Colonic mucosa (tissue), 4 donors: ENCODE data around the gene ZNHIT2. TPM values are rescaled to one million over a fixed set of nuclear protein-coding genes. Genes with fewer than 3 reads are reported as not detected.
A peak's percentile ranks its signal among the peaks of the same experiment; 100 is the strongest.

Source experiments
- DNase-seq: peaks from one replicate; pipeline ENCODE4 v3.0.0-alpha.2; 2020
- H3K27ac ChIP-seq: fragments of 200-600 bp; one replicate; pipeline ENCODE4 v1.8.0; 2021
- H3K27me3 ChIP-seq: fragments of 200-600 bp; one replicate; pipeline ENCODE4 v1.8.0; 2021
- H3K36me3 ChIP-seq: fragments of 200-600 bp; one replicate; pipeline ENCODE4 v1.8.0; 2021
- H3K4me1 ChIP-seq: fragments of 200-600 bp; one replicate; pipeline ENCODE4 v1.8.0; 2021; ENCODE audit warnings: mild to moderate bottlenecking
- H3K4me3 ChIP-seq: fragments of 200-600 bp; one replicate; pipeline ENCODE4 v1.8.0; 2021
- H3K9ac ChIP-seq, 2 donors: one replicate each; pipeline ENCODE4 v1.7.0; 2013; ENCODE audit warnings: control low read depth in 2 of 2, low read depth in 2 of 2, low read length in 2 of 2
- H3K9me3 ChIP-seq: fragments of 200-600 bp; one replicate; pipeline ENCODE4 v1.8.0; 2021
- intact Hi-C: fragments of 100-400 bp; cut with DNase I; formaldehyde crosslinking; loops from one replicate; pipeline ENCODE4 v1.14.1; 2022
- total RNA-seq, 2 donors: library from RNA; stranded (reverse); fragmentation: NEBNext Ultra II Directional in 1 of 2; extraction: Animal tissue kit (Norgen Biotek cat#: 25700) in 1 of 2; gene quantifications; one replicate each; pipeline ENCODE4 v1.2.1, GENCODE V29; 2021
- TF ChIP-seq, protein P1 (sequence below): fragments of 200-600 bp; IDR thresholded peaks from one replicate; pipeline ENCODE4 v1.8.0; 2022; ENCODE audit warnings: antibody characterized with exemption, mild to moderate bottlenecking
- donor health status: healthy.
- donor health status: DM: no; HTN: no; CAD: no.
- donor health status: DM: no; HTN: no; CAD: no.

ZNHIT2 gene
- total RNA-seq, 2 donors from 2014 or later, result 8.1 to 17.3 TPM

DNA sequence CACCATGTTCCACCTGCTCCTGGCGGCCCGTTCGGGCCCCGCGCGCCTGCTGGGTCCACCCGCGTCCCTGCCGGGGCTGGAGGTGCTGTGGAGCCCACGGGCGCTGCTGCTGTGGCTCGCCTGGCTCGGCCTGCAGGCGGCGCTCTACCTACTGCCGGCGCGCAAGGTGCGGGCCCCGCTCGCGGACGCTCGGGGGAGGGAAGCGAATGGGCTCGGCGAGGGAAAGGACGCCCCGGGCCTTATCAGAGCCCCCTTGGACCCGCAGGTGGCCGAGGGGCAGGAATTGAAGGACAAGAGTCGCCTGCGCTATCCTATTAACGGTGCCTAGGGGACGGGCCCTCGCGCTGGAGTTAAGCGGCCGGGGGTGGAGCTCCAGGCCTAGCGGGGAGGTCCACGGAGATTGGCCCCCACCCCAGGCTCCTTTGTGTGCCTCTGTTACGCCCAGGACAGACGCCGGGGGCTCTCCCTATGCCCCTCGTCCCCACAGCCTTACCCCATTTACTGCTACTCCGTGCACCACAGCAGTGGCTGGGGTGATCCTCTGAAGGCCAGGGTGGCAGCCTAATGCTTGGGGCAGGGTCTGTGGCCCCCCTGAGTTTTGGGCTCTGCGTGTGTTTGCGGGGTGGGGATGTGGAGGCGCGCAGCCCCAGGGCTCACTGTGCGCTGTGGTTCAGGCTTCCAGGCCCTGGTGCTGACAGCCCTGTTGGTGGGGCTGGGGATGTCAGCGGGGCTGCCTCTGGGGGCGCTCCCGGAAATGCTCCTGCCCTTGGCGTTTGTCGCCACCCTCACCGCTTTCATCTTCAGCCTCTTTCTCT lies 4.7 kb downstream of the ZNHIT2 start:
- no peaks in the 10 kb centered on the region for H3K27me3 ChIP-seq
- H3K4me3 ChIP-seq, result peak overlapping the region; percentile 57
- peak overlapping the region; percentile 44 for H3K27ac ChIP-seq
- intact Hi-C loops, result loop anchor here (10.0 kb wide), 1 partner anchor 142 kb away; no protein-coding TSS in a partner anchor
- H3K36me3 ChIP-seq, result no peaks in the 10 kb centered on the region
- TF ChIP-seq, protein P1, sequence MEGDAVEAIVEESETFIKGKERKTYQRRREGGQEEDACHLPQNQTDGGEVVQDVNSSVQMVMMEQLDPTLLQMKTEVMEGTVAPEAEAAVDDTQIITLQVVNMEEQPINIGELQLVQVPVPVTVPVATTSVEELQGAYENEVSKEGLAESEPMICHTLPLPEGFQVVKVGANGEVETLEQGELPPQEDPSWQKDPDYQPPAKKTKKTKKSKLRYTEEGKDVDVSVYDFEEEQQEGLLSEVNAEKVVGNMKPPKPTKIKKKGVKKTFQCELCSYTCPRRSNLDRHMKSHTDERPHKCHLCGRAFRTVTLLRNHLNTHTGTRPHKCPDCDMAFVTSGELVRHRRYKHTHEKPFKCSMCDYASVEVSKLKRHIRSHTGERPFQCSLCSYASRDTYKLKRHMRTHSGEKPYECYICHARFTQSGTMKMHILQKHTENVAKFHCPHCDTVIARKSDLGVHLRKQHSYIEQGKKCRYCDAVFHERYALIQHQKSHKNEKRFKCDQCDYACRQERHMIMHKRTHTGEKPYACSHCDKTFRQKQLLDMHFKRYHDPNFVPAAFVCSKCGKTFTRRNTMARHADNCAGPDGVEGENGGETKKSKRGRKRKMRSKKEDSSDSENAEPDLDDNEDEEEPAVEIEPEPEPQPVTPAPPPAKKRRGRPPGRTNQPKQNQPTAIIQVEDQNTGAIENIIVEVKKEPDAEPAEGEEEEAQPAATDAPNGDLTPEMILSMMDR, result peak; percentile 90
- H3K4me1 ChIP-seq, result peaks cover 31% of the 10 kb centered on the region
- H3K9ac ChIP-seq, result peak overlapping the region; percentile 81 to 83
- DNase-seq, result peak; percentile 77
- H3K9me3 ChIP-seq, result no peaks in the 10 kb centered on the region

DNA sequence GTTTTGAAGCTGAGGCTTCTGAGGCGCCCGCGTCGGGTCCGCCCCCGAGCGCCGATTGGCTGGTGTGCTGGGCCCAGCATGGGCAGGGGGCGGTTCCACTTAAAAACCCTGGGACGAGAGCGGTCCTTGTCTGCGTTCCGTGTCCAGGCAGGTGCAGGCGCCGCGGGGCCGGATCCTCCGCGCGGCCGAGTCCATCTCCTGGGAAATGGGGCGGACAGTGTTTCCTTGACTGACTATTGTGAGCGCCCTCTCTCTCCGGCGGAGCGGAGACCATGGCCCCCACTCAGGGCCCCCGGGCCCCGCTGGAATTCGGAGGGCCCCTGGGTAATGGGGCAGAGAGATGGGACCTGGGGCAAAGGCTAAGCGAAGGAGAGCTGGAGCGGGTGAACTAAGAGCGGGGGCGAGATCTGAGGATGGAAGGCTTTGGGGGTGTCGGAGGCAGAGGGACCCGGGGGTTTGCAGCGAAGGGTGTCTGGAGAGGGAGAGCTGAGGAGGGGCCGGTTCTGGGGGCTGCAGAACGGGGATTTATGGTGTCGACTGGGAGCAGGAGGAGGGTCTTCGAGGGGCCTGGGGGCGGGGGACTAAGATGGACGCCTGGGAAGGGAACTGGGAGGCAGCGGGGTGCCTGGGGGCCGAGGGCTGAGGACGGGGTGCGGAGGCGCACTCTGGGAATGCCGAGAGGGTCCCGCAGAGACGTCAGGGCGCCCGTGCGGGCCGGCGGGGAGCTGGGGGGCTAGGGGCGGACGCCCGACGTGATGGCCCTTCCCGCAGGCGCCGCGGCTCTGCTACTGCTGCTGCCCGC lies 5.6 kb downstream of the ZNHIT2 start, which contains the start of gene TM7SF2:
Gene TM7SF2 (plus strand): TSS at position 129 of the 802 bp plus-strand sequence. CDS start 144 bp downstream, at position 273.
- Histone ChIP-seq H3K9ac (peak within 1 kb of the TSS; percentile 81 to 83), H3K4me3 (peak within 1 kb of the TSS; percentile 57), H3K27me3 (no peaks in the 10 kb centered on the region), H3K9me3 (no peaks in the 10 kb centered on the region), H3K27ac (peak within 1 kb of the TSS; percentile 54), H3K36me3 (no peaks in the 10 kb centered on the region), H3K4me1 (peaks cover 31% of the 10 kb centered on the region)
- DNase-seq, result peak; percentile 98
- intact Hi-C loops, result loop anchor here (10.0 kb wide), 1 partner anchor 143 kb away; no protein-coding TSS in a partner anchor
- TF ChIP-seq, protein P1, result no peak

DNA sequence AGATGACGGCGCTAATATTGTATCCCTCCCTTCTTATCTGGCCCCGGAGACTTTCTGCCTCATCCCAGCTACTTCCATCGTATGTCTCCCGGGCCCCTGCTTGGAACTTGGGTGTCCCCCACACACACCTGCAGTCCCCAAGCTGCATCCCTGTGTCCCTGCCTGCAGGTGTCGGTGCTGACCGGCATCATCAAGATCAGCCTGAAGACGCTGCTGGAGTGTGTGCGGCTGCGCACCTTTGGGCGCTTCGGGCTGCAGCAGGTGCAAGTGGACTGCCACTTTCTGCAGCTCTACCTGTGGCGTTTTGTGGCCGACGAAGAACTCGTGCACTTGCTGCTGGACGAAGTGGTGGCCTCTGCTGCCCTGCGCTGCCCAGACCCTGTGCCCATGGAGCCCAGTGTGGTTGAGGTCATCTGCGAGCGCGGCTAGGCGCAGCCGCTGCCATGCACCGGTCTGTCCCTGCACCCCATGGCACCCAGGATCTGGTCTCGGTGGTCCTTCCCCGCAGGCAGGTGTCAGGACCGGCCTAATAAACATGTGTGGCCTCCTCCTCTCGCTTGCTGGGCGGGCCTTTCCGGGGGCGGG lies 6.2 kb downstream of the ZNHIT2 start:
- no peaks in the 10 kb centered on the region for H3K9me3 ChIP-seq
- TF ChIP-seq, protein P1, result no peak
- H3K36me3 ChIP-seq, result no peaks in the 10 kb centered on the region
- intact Hi-C loops, result loop anchor here (10.0 kb wide), 1 partner anchor 144 kb away; no protein-coding TSS in a partner anchor
- H3K27me3 ChIP-seq, result no peaks in the 10 kb centered on the region
- H3K4me1 ChIP-seq, result peaks cover 25% of the 10 kb centered on the region
- H3K27ac ChIP-seq, result no peak overlapping the region
- H3K4me3 ChIP-seq, result no peak overlapping the region
- no peak for DNase-seq
- no peak overlapping the region for H3K9ac ChIP-seq

DNA sequence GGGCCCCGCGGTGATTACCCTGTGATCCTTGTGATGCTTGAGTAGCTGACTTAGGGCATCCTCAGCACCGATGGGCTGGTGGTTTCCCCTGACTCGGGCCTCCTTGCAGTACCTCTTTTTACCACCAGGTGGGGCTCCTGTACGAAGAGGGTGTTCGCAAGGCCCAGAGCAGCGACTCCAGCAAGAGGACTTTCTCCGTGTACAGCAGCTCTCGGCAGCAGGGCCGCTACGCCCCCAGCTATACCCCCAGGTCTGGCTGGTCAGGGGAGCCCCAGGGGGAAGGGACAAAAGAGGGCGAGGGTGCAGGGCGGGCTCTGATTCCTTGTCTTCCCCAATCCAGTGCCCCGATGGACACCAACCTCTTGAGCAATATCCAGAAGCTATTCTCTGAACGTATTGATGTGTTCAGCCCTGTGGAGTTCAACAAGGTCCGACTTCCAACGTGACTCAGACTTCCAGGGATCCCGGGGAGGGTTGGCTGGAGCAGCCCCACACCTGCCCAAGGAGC lies 7.1 kb downstream of the ZNHIT2 start:
- peak; percentile 96 for DNase-seq
- Histone ChIP-seq H3K4me1 (peaks cover 19% of the 10 kb centered on the region), H3K27ac (no peak overlapping the region), H3K4me3 (no peak overlapping the region), H3K9me3 (no peaks in the 10 kb centered on the region), H3K9ac (no peak overlapping the region), H3K27me3 (no peaks in the 10 kb centered on the region), H3K36me3 (no peaks in the 10 kb centered on the region)
- TF ChIP-seq, protein P1, result peak; percentile 99
- intact Hi-C loops, result loop anchor here (10.0 kb wide), 1 partner anchor 144 kb away; no protein-coding TSS in a partner anchor
